K562 (cell line): ENCODE data around the gene PRODH2. TPM values are rescaled to one million over a fixed set of nuclear protein-coding genes. Genes with fewer than 3 reads are reported as not detected.

Source experiments
- CBX1 ChIP-seq: sonication (generic); IDR thresholded peaks from 2 replicates; pipeline ENCODE4 v1.6.1; 2016; ENCODE audit warnings: antibody characterized with exemption, low read depth, mild to moderate bottlenecking
- CHD4 ChIP-seq: fragments of 200-600 bp; sonication (generic); IDR thresholded peaks from 3 replicates; pipeline ENCODE4 v1.6.1; 2012; ENCODE audit warnings: low read depth, mild to moderate bottlenecking, mixed read lengths, low read length, inconsistent platforms; ENCODE audit not compliant: insufficient read depth, insufficient replicate concordance, poor library complexity, severe bottlenecking
- KAT2B ChIP-seq: IDR thresholded peaks from one replicate; pipeline ENCODE4 v1.6.1; 2012; ENCODE audit warnings: low read depth, mild to moderate bottlenecking, control low read depth, inconsistent platforms, low read length, moderate library complexity
- MCM7 ChIP-seq, 2 experiments: fragments of 450-650 bp; IDR thresholded peaks; 2 replicates each; pipeline ENCODE4 v1.6.1; 2016 to 2018
- NFATC3 ChIP-seq: fragments of 450-650 bp; IDR thresholded peaks from 2 replicates; pipeline ENCODE4 v1.6.1; 2017; ENCODE audit warnings: mild to moderate bottlenecking
- NFYB ChIP-seq: IDR thresholded peaks from 2 replicates; pipeline ENCODE4 v1.6.1; 2011; ENCODE audit warnings: mild to moderate bottlenecking, moderate library complexity; ENCODE audit not compliant: insufficient read length; ENCODE audit errors: extremely low read depth
- NR2C2 ChIP-seq, 2 experiments: fragments of 200-800 bp in 1 of 2; sonication (Bioruptor generic) in 1 of 2; sonication (generic) in 1 of 2; formaldehyde crosslinking in 1 of 2; IDR thresholded peaks; 2 replicates each; pipeline versions ENCODE4 v1.6.1 to v1.8.0; 2016 to 2022; ENCODE audit warnings: mild to moderate bottlenecking in 1 of 2, missing compliant biosample characterization in 1 of 2, missing genetic modification characterization in 1 of 2, missing genetic modification reagents in 1 of 2
- RCOR1 ChIP-seq, 2 experiments: IDR thresholded peaks; 2 replicates each; pipeline ENCODE4 v1.6.1; 2012; ENCODE audit warnings: low read depth in 2 of 2, low read length in 2 of 2, borderline replicate concordance in 1 of 2, improper control_type of control experiment in 1 of 2
- RNF2 ChIP-seq: sonication (generic); IDR thresholded peaks from 2 replicates; pipeline ENCODE4 v1.6.1; 2016
- SAP30 ChIP-seq: fragments of 200-600 bp; sonication (generic); IDR thresholded peaks from 2 replicates; pipeline ENCODE4 v1.6.1; 2012; ENCODE audit warnings: borderline replicate concordance, low read depth, mild to moderate bottlenecking, moderate library complexity, low read length, control low read depth, inconsistent platforms; ENCODE audit not compliant: insufficient read depth, poor library complexity, severe bottlenecking
- SMAD2 ChIP-seq: fragments of 150-350 bp; IDR thresholded peaks from 2 replicates; pipeline ENCODE4 v1.6.1; 2014; ENCODE audit warnings: low read depth, mild to moderate bottlenecking, low read length
- ZFP36 ChIP-seq: fragments of 150-350 bp; IDR thresholded peaks from 2 replicates; pipeline ENCODE4 v1.6.1; 2018; ENCODE audit warnings: low read length, low read depth; ENCODE audit not compliant: partially characterized antibody
- ZNF232 ChIP-seq: sonication (generic); formaldehyde crosslinking; IDR thresholded peaks from 2 replicates; pipeline ENCODE4 v1.8.0; 2022; ENCODE audit warnings: mild to moderate bottlenecking, missing genetic modification reagents
- ZNF778 ChIP-seq: fragments of 450-650 bp; formaldehyde crosslinking; IDR thresholded peaks from 2 replicates; pipeline ENCODE4 v1.4.0; 2020; ENCODE audit warnings: mild to moderate bottlenecking, moderate library complexity
- ZNF830 ChIP-seq: fragments of 250-450 bp; sonication (Bioruptor Pico); IDR thresholded peaks from 2 replicates; pipeline ENCODE4 v1.5.0; 2021; ENCODE audit warnings: mild to moderate bottlenecking
- polyA plus RNA-seq, 8 experiments: library from polyadenylated mRNA; depleted of rRNA in 4 of 8; stranded (reverse) in 5 of 8; unstranded in 3 of 8; fragments of >200 nt; fragmentation: Nextera tagmentation in 2 of 8; fragmentation: Illumina TruSeq in 1 of 8; extraction: Ambion mirVana in 2 of 8; extraction: Trizol in 1 of 8; gene quantifications; 2 replicates each; pipeline versions ENCODE4 v1.2.1 to v1.2.3, GENCODE V29; 2011 to 2014; ENCODE audit warnings: inconsistent platforms in 1 of 8, missing spikeins in 1 of 8
- total RNA-seq, 7 experiments: library from RNA; depleted of rRNA in 6 of 7; stranded (reverse); fragments of >200 nt in 6 of 7; fragmentation: Illumina TruSeq in 2 of 7; extraction: Trizol in 2 of 7; gene quantifications; 2 replicates each; pipeline versions ENCODE4 v1.2.1 to v1.2.3, GENCODE V29; 2011 to 2021; ENCODE audit warnings: low replicate concordance in 1 of 7
- TF ChIP-seq, protein P1 (sequence below): fragments of 450-650 bp; formaldehyde crosslinking; IDR thresholded peaks from 2 replicates; pipeline ENCODE4 v1.4.0; 2020; ENCODE audit warnings: mild to moderate bottlenecking
- TF ChIP-seq, protein P2 (sequence below): fragments of 250-450 bp; sonication (Bioruptor Pico); IDR thresholded peaks from 2 replicates; pipeline ENCODE4 v1.8.0; 2022; ENCODE audit warnings: moderate library complexity, mild to moderate bottlenecking, inconsistent platforms
- TF ChIP-seq, protein P3 (sequence below): fragments of 450-650 bp; formaldehyde crosslinking; conservative IDR thresholded peaks from 2 replicates; pipeline ENCODE4 v1.4.0; 2022; ENCODE audit warnings: mild to moderate bottlenecking, missing genetic modification characterization
- TF ChIP-seq, protein P4 (sequence below): IDR thresholded peaks from 2 replicates; pipeline ENCODE4 v1.6.1; 2014; ENCODE audit warnings: antibody characterized with exemption
- TF ChIP-seq, protein P5 (sequence below): IDR thresholded peaks from 3 replicates; pipeline ENCODE4 v1.6.1; 2011; ENCODE audit warnings: borderline replicate concordance, mild to moderate bottlenecking, moderate library complexity; ENCODE audit not compliant: insufficient read length; ENCODE audit errors: extremely low read depth

Gene PRODH2
- total and polyA plus RNA-seq, 9 of the 15 experiments (the other 6 are each of a cell fraction or from before 2014, with no cell fraction given) = not detected

DNA sequence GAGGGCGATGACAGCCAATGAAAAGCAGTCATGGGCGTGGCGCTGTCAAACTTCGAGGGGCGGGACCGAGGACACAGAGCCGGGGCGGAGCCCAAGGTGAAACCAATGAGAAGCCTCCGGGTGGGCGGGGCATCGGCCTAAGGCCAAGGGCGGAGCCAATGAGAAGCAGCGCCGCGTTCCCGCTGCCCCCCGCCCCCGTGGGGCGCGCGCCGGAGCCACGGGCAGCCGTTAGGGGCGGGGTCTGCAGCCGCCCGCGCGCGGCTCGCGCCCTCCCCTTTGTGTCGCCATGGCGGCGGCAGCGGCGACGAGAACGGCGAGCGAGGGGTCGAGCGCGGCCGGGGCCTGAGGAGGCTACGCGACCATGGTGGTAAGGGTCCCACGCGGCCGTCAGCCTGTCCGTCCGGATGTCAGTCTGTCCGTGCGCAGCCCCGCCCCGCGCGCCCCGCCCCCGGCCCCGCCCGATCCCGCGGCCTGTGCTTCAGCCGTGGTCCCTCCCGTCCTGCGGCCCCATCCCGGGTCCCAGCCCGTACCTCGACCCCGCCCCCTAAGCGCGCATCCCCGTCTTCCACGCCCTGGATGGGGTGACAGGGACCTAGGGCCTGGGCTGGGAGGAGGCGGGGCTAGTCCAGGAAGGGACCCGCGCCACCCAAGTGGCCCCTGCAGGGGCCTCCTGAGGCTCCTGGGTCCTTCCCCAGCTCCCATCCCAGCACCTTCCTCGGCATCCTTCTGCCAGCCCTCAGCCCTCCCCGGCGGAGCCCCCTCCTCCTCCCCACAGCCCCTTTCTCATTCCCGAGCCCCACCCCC, 37.1 kb downstream of the PRODH2 start, which contains the start of gene ARHGAP33 (continued):
- TF ChIP-seq, protein P1, sequence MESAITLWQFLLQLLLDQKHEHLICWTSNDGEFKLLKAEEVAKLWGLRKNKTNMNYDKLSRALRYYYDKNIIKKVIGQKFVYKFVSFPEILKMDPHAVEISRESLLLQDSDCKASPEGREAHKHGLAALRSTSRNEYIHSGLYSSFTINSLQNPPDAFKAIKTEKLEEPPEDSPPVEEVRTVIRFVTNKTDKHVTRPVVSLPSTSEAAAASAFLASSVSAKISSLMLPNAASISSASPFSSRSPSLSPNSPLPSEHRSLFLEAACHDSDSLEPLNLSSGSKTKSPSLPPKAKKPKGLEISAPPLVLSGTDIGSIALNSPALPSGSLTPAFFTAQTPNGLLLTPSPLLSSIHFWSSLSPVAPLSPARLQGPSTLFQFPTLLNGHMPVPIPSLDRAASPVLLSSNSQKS (CRISPR knock-in tag) = no peak
- no peak for TF ChIP-seq CBX1
- TF ChIP-seq KAT2B = no peak
- TF ChIP-seq ZNF830 = no peak
- TF ChIP-seq, protein P2, sequence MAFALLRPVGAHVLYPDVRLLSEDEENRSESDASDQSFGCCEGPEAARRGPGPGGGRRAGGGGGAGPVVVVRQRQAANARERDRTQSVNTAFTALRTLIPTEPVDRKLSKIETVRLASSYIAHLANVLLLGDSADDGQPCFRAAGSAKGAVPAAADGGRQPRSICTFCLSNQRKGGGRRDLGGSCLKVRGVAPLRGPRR (CRISPR knock-in tag) = no peak
- TF ChIP-seq MCM7 (IDR thresholded peaks at IDR 0.05) = no peak
- no peak for TF ChIP-seq CHD4
- no peak for TF ChIP-seq NR2C2 (CRISPR knock-in tag; IDR thresholded peaks at IDR 0.05)
- TF ChIP-seq NR2C2 (tag; IDR thresholded peaks at IDR 0.05) = 0 out of 2 replicates have a peak, but pooled peaks have one; percentile 19
- TF ChIP-seq SMAD2 = no peak
- TF ChIP-seq, protein P3, sequence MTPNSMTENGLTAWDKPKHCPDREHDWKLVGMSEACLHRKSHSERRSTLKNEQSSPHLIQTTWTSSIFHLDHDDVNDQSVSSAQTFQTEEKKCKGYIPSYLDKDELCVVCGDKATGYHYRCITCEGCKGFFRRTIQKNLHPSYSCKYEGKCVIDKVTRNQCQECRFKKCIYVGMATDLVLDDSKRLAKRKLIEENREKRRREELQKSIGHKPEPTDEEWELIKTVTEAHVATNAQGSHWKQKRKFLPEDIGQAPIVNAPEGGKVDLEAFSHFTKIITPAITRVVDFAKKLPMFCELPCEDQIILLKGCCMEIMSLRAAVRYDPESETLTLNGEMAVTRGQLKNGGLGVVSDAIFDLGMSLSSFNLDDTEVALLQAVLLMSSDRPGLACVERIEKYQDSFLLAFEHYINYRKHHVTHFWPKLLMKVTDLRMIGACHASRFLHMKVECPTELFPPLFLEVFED (CRISPR knock-in tag) = no peak
- no peak for TF ChIP-seq ZNF778 (CRISPR knock-in tag)
- TF ChIP-seq NFYB = peak; percentile 84
- TF ChIP-seq NFATC3 = no peak
- TF ChIP-seq SAP30 = peak; percentile 62
- TF ChIP-seq RNF2 = no peak
- TF ChIP-seq, protein P4, sequence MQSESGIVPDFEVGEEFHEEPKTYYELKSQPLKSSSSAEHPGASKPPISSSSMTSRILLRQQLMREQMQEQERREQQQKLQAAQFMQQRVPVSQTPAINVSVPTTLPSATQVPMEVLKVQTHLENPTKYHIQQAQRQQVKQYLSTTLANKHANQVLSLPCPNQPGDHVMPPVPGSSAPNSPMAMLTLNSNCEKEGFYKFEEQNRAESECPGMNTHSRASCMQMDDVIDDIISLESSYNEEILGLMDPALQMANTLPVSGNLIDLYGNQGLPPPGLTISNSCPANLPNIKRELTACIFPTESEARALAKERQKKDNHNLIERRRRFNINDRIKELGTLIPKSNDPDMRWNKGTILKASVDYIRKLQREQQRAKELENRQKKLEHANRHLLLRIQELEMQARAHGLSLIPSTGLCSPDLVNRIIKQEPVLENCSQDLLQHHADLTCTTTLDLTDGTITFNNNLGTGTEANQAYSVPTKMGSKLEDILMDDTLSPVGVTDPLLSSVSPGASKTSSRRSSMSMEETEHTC = no peak
- TF ChIP-seq, protein P5, sequence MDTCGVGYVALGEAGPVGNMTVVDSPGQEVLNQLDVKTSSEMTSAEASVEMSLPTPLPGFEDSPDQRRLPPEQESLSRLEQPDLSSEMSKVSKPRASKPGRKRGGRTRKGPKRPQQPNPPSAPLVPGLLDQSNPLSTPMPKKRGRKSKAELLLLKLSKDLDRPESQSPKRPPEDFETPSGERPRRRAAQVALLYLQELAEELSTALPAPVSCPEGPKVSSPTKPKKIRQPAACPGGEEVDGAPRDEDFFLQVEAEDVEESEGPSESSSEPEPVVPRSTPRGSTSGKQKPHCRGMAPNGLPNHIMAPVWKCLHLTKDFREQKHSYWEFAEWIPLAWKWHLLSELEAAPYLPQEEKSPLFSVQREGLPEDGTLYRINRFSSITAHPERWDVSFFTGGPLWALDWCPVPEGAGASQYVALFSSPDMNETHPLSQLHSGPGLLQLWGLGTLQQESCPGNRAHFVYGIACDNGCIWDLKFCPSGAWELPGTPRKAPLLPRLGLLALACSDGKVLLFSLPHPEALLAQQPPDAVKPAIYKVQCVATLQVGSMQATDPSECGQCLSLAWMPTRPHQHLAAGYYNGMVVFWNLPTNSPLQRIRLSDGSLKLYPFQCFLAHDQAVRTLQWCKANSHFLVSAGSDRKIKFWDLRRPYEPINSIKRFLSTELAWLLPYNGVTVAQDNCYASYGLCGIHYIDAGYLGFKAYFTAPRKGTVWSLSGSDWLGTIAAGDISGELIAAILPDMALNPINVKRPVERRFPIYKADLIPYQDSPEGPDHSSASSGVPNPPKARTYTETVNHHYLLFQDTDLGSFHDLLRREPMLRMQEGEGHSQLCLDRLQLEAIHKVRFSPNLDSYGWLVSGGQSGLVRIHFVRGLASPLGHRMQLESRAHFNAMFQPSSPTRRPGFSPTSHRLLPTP = no peak
- no peak for TF ChIP-seq ZNF232 (CRISPR knock-in tag)
- TF ChIP-seq ZFP36 = no peak
- 0 out of 4 replicates have a peak, but pooled peaks of 1 of the 2 experiments have one; percentile 28 for TF ChIP-seq RCOR1 (IDR thresholded peaks at IDR 0.05; ENCODE audit: borderline replicate concordance in 1 of 2, low read depth in 2 of 2, low read length in 2 of 2)
